CD4-positive, alpha-beta T cell treated with Interleukin-17A for 1 hour (primary cell): ENCODE measurements around the gene GALNT2.

Source experiments
- DNase-seq: peaks from one replicate; pipeline ENCODE4 v3.0.0-alpha.2; 2020

GALNT2 gene

GRCh38 chr1:230097370-230097769 is 30.3 kb downstream of the GALNT2 start:
- no peak for DNase-seq

GRCh38 chr1:230098723-230099122 is 31.7 kb downstream of the GALNT2 start:
- DNase-seq: no peak

GRCh38 chr1:230099465-230099864 is 32.4 kb downstream of the GALNT2 start:
- no peak for DNase-seq

GRCh38 chr1:230100932-230101331 is 33.9 kb downstream of the GALNT2 start:
- DNase-seq: no peak

GRCh38 chr1:230101556-230101955 is 34.5 kb downstream of the GALNT2 start:
- DNase-seq: no peak

- DNase-seq: no peak
Measured at GRCh38 chr1:230102046-230102445, 35.0 kb downstream of the GALNT2 start.

- no peak for DNase-seq
Measured at GRCh38 chr1:230102472-230102871, 35.4 kb downstream of the GALNT2 start.

- no peak for DNase-seq
Measured at GRCh38 chr1:230103306-230104173, 36.5 kb downstream of the GALNT2 start.

GRCh38 chr1:230104395-230105244 is 37.6 kb downstream of the GALNT2 start:
- peak; percentile 29 for DNase-seq

- no peak for DNase-seq
Measured at GRCh38 chr1:230105245-230105753, 38.3 kb downstream of the GALNT2 start.

- no peak for DNase-seq
Measured at GRCh38 chr1:230105754-230106625, 39.0 kb downstream of the GALNT2 start.

GRCh38 chr1:230107941-230108340 is 40.9 kb downstream of the GALNT2 start:
- DNase-seq: no peak

- no peak for DNase-seq
Measured at GRCh38 chr1:230108580-230108979, 41.5 kb downstream of the GALNT2 start.

GRCh38 chr1:230109066-230109465 is 42.0 kb downstream of the GALNT2 start:
- no peak for DNase-seq

GRCh38 chr1:230109895-230110667 is 43.0 kb downstream of the GALNT2 start:
- peak; percentile 36 for DNase-seq

- no peak for DNase-seq
Measured at GRCh38 chr1:230110971-230111370, 43.9 kb downstream of the GALNT2 start.

GRCh38 chr1:230112131-230112701 is 45.2 kb downstream of the GALNT2 start:
- DNase-seq: no peak

- DNase-seq: no peak
Measured at GRCh38 chr1:230112782-230113181, 45.7 kb downstream of the GALNT2 start.

- DNase-seq: no peak
Measured at GRCh38 chr1:230113235-230113592, 46.2 kb downstream of the GALNT2 start.

GRCh38 chr1:230113593-230114236 is 46.7 kb downstream of the GALNT2 start:
- DNase-seq: no peak

GRCh38 chr1:230114237-230114651 is 47.2 kb downstream of the GALNT2 start:
- no peak for DNase-seq
